ENCODE measurements around the gene KCNQ2.

The KCNQ2 gene

GRCh38 chr20:63451821-63452220 is 20.6 kb downstream of the KCNQ2 start:
- DNase-seq, result no peak

- no peak for DNase-seq
Measured at GRCh38 chr20:63449796-63450730, 22.4 kb downstream of the KCNQ2 start.

GRCh38 chr20:63449025-63449424 is 23.4 kb downstream of the KCNQ2 start:
- no peak for DNase-seq

GRCh38 chr20:63448031-63448430 is 24.4 kb downstream of the KCNQ2 start:
- DNase-seq, result no peak

- no peak for DNase-seq
Measured at GRCh38 chr20:63447320-63447719, 25.1 kb downstream of the KCNQ2 start.

- no peak for DNase-seq
Measured at GRCh38 chr20:63446216-63447024, 26.0 kb downstream of the KCNQ2 start.

GRCh38 chr20:63445075-63445734 is 27.2 kb downstream of the KCNQ2 start:
- no peak for DNase-seq

GRCh38 chr20:63444548-63444947 is 27.9 kb downstream of the KCNQ2 start:
- no peak for DNase-seq

GRCh38 chr20:63443606-63444395 is 28.7 kb downstream of the KCNQ2 start:
- DNase-seq, result no peak

GRCh38 chr20:63442100-63442493 is 30.4 kb downstream of the KCNQ2 start:
- peak; percentile 54 to 67 for DNase-seq

- DNase-seq, result peak in 1 of 2 donors; percentile 30
Measured at GRCh38 chr20:63441136-63442099, 31.0 kb downstream of the KCNQ2 start.

- no peak for DNase-seq
Measured at GRCh38 chr20:63440366-63440955, 32.0 kb downstream of the KCNQ2 start.

- DNase-seq, result no peak
Measured at GRCh38 chr20:63439866-63440265, 32.6 kb downstream of the KCNQ2 start.

- no peak for DNase-seq
Measured at GRCh38 chr20:63438121-63438520, 34.3 kb downstream of the KCNQ2 start.

- DNase-seq, result no peak
Measured at GRCh38 chr20:63435552-63435951, 36.9 kb downstream of the KCNQ2 start.

GRCh38 chr20:63434599-63435378 is 37.7 kb downstream of the KCNQ2 start:
- peak; percentile 80 to 84 for DNase-seq

- DNase-seq, result peak in 1 of 2 donors; percentile 33
Measured at GRCh38 chr20:63433756-63434531, 38.5 kb downstream of the KCNQ2 start.

- DNase-seq, result no peak
Measured at GRCh38 chr20:63433351-63433750, 39.1 kb downstream of the KCNQ2 start.

Measured in CD4-positive, alpha-beta T cell treated with Interferon alpha-2 for 1 hour (primary cell).